OCI-LY3 (cell line): ENCODE data around the gene ATP11B.

Source experiments
- H2AFZ ChIP-seq: fragments of 200-600, 300-600 bp; shearing (Covaris generic); 2 replicates; pipeline ENCODE4 v1.6.0; 2014; ENCODE audit warnings: antibody characterized with exemption, low read depth, low read length
- H3K27ac ChIP-seq: fragments of 200-600, 300-600 bp; sonication (generic); 2 replicates; pipeline ENCODE4 v1.5.1; 2014; ENCODE audit warnings: mild to moderate bottlenecking, low read length, moderate library complexity, mixed read lengths
- H3K27me3 ChIP-seq: fragments of 200-600, 300-600 bp; sonication (generic); 2 replicates; pipeline ENCODE4 v1.6.1; 2014; ENCODE audit warnings: low read depth, low read length, mixed read lengths
- H3K36me3 ChIP-seq: fragments of 200-600, 300-600 bp; sonication (generic); replicated peaks from 2 replicates; pipeline ENCODE3; 2014; ENCODE audit warnings: low read depth, low read length, mixed read lengths
- H3K4me1 ChIP-seq: fragments of 300-600, 200-600 bp; sonication (generic); 2 replicates; pipeline ENCODE4 v1.6.1; 2014; ENCODE audit warnings: low read length, mixed read lengths
- H3K4me2 ChIP-seq: fragments of 200-600, 300-600 bp; sonication (generic); 2 replicates; pipeline ENCODE4 v1.6.1; 2014; ENCODE audit warnings: low read length, mixed read lengths
- H3K4me3 ChIP-seq: fragments of 300-600, 200-600 bp; sonication (generic); 2 replicates; pipeline ENCODE4 v1.5.1; 2014; ENCODE audit warnings: antibody characterized with exemption, mild to moderate bottlenecking, low read length, moderate library complexity
- H3K79me2 ChIP-seq: fragments of 300-600, 200-600 bp; shearing (Covaris generic); 2 replicates; pipeline ENCODE4 v1.6.1; 2014; ENCODE audit warnings: mild to moderate bottlenecking, low read length, mixed read lengths
- H3K9ac ChIP-seq: fragments of 300-600, 200-600 bp; shearing (Covaris generic); 2 replicates; pipeline ENCODE4 v1.6.0; 2014; ENCODE audit warnings: mild to moderate bottlenecking, low read length, moderate library complexity
- H3K9me3 ChIP-seq: fragments of 200-600, 300-600 bp; shearing (Covaris generic); 2 replicates; pipeline ENCODE4 v1.6.1; 2014; ENCODE audit warnings: low read length, mixed read lengths; ENCODE audit not compliant: insufficient read depth
- H4K20me1 ChIP-seq: fragments of 200-600, 300-600 bp; sonication (generic); 2 replicates; pipeline ENCODE4 v1.6.1; 2016; ENCODE audit warnings: low read length, mixed read lengths; ENCODE audit not compliant: insufficient read depth
- CTCF ChIP-seq: fragments of 200-600, 300-600 bp; sonication (generic); IDR thresholded peaks from 2 replicates; pipeline ENCODE4 v1.5.1; 2014; ENCODE audit warnings: antibody characterized with exemption, low read length, low read depth
- EZH2phosphoT487 ChIP-seq: fragments of 200-600 bp; shearing (Covaris generic); IDR thresholded peaks from 2 replicates; pipeline ENCODE4 v1.6.1; 2018; ENCODE audit warnings: antibody characterized with exemption, mixed run types, low read depth

ATP11B gene

GRCh38 chr3:182913889-182914288, 120.6 kb downstream of the ATP11B start:
- Histone ChIP-seq H3K4me3 (no peak overlapping the region), H3K79me2 (no peaks in the 10 kb centered on the region), H4K20me1 (no peaks in the 10 kb centered on the region), H2AFZ (no peak overlapping the region), H3K36me3 (no peaks in the 10 kb centered on the region), H3K27ac (0 out of 2 replicates have a peak overlapping the region, but pooled peaks have one; percentile 12), H3K27me3 (no peaks in the 10 kb centered on the region), H3K4me2 (peak overlapping the region; percentile 43), H3K9ac (no peak overlapping the region), H3K4me1 (peaks cover 13% of the 10 kb centered on the region), H3K9me3 (no peaks in the 10 kb centered on the region)
- TF ChIP-seq EZH2phosphoT487 = no peak
- no peak for TF ChIP-seq CTCF

GRCh38 chr3:182914341-182914740, 121.0 kb downstream of the ATP11B start:
- Histone ChIP-seq H3K4me3 (no peak overlapping the region), H3K36me3 (no peaks in the 10 kb centered on the region), H3K4me1 (peaks cover 13% of the 10 kb centered on the region), H2AFZ (no peak overlapping the region), H4K20me1 (no peaks in the 10 kb centered on the region), H3K4me2 (0 out of 2 replicates have a peak overlapping the region, but pooled peaks have one; percentile 23), H3K27me3 (no peaks in the 10 kb centered on the region), H3K27ac (no peak overlapping the region), H3K9me3 (no peaks in the 10 kb centered on the region), H3K9ac (no peak overlapping the region), H3K79me2 (no peaks in the 10 kb centered on the region)
- no peak for TF ChIP-seq CTCF
- TF ChIP-seq EZH2phosphoT487 = no peak

- Histone ChIP-seq H3K9ac (no peak overlapping the region), H3K4me3 (no peak overlapping the region), H4K20me1 (no peaks in the 10 kb centered on the region), H3K36me3 (no peaks in the 10 kb centered on the region), H2AFZ (no peak overlapping the region), H3K4me2 (no peak overlapping the region), H3K27me3 (no peaks in the 10 kb centered on the region), H3K4me1 (peaks cover 13% of the 10 kb centered on the region), H3K79me2 (no peaks in the 10 kb centered on the region), H3K27ac (no peak overlapping the region), H3K9me3 (no peaks in the 10 kb centered on the region)
- TF ChIP-seq CTCF (no peak), EZH2phosphoT487 (no peak)
Measured at GRCh38 chr3:182917134-182917533, 123.8 kb downstream of the ATP11B start.

- Histone ChIP-seq H2AFZ (no peak overlapping the region), H3K9me3 (no peaks in the 10 kb centered on the region), H3K27ac (no peak overlapping the region), H3K4me2 (no peak overlapping the region), H3K4me3 (no peak overlapping the region), H3K4me1 (peaks cover 3% of the 10 kb centered on the region), H3K9ac (no peak overlapping the region), H4K20me1 (no peaks in the 10 kb centered on the region), H3K27me3 (no peaks in the 10 kb centered on the region), H3K36me3 (peaks cover 7% of the 10 kb centered on the region), H3K79me2 (no peaks in the 10 kb centered on the region)
- TF ChIP-seq CTCF (no peak), EZH2phosphoT487 (no peak)
Measured at GRCh38 chr3:182919866-182920357, 126.6 kb downstream of the ATP11B start.
